Fibroblast of skin of right quadriceps (primary cell): ENCODE results near the gene UFSP1.
A peak's percentile ranks its signal among the peaks of the same experiment; 100 is the strongest.

Experiments used
- DNase-seq: peaks from one replicate; pipeline ENCODE4 v3.0.0-alpha.2; 2013

UFSP1 gene

GRCh38 chr7:100854146-100854895, 35.2 kb downstream of the UFSP1 start:
- no peak for DNase-seq

GRCh38 chr7:100852048-100852872, 37.3 kb downstream of the UFSP1 start, which contains the start of gene SLC12A9:
TSS of gene SLC12A9 (plus strand) at chr7:100852713. CDS start at chr7:100854198, 1,485 bp downstream.
- DNase-seq = peak; percentile 89

GRCh38 chr7:100847360-100847759, 42.2 kb downstream of the UFSP1 start:
- no peak for DNase-seq

GRCh38 chr7:100840470-100841100, 48.9 kb downstream of the UFSP1 start:
- DNase-seq = no peak

- no peak for DNase-seq
Measured at GRCh38 chr7:100839361-100839760, 50.2 kb downstream of the UFSP1 start.
